ENCODE results near the gene SCAI. TPM values are rescaled to one million over a fixed set of nuclear protein-coding genes. Genes with fewer than 3 reads are reported as not detected.
"Not testable (repeated sequence)": the region's sequence is repeated elsewhere in the genome, so short reads cannot be mapped to it uniquely, and the experiment has no call there.

Gene SCAI
- total and polyA plus RNA-seq, 10 donors = 1.6 to 19.6 (median 7.5) TPM

- H3K27me3 ChIP-seq (replicated peaks in 1 of 7) = no peaks in the 10 kb centered on the region
- H3K4me3 ChIP-seq = peak overlapping the region; percentile 86 to 98 (median 92)
- H3K27ac ChIP-seq = peak overlapping the region; percentile 93 to 97 (median 95)
- H3K4me1 ChIP-seq = peaks cover 27 to 79% (median 56%) of the 10 kb centered on the region in 6 donors
- TF ChIP-seq CTCF (IDR thresholded peaks at IDR 0.05 in 8 of 11, conservative IDR thresholded peaks at IDR 0.05 in 3 of 11) (no peak), POLR2A (IDR thresholded peaks at IDR 0.05) (no peak), POLR2AphosphoS5 (IDR thresholded peaks at IDR 0.05) (no peak)
- peaks cover 0 to 18% (median 1%) of the 10 kb centered on the region in 6 donors for H3K36me3 ChIP-seq
- intact Hi-C loops (cut with DNase I; ENCODE audit: low total_unique reads) = no loop called here
- 0 to 1% (median 0%) methylated on average over 25 to 26 of the region's 26 CpGs for WGBS, 5 donors
- peak; percentile 91 for DNase-seq
- no peaks in the 10 kb centered on the region for H3K9me3 ChIP-seq
These were observed 45.7 kb upstream of the SCAI start for GRCh38 chr9:125189011-125189360.

- Histone ChIP-seq H3K4me1 (peaks cover 16 to 83% (median 43%) of the 10 kb centered on the region in 6 donors), H3K27me3 (replicated peaks in 1 of 7) (no peaks in the 10 kb centered on the region), H3K9me3 (no peaks in the 10 kb centered on the region), H3K36me3 (peaks cover 0 to 25% (median 3%) of the 10 kb centered on the region in 6 donors), H3K27ac (no peak overlapping the region), H3K4me3 (no peak overlapping the region)
- TF ChIP-seq POLR2A (IDR thresholded peaks at IDR 0.05) = no peak
- no peak for TF ChIP-seq POLR2AphosphoS5 (IDR thresholded peaks at IDR 0.05)
- no peak for TF ChIP-seq CTCF (IDR thresholded peaks at IDR 0.05 in 8 of 11, conservative IDR thresholded peaks at IDR 0.05 in 3 of 11)
- intact Hi-C loops (cut with DNase I; ENCODE audit: low total_unique reads) = no loop called here
- no peak for DNase-seq
- 58 to 91% (median 83%) methylated on average over 2 of the region's 2 CpGs for WGBS, 5 donors
These were observed 40.2 kb upstream of the SCAI start for GRCh38 chr9:125183561-125183960.

- Histone ChIP-seq H3K4me1 (peaks cover 11 to 83% (median 38%) of the 10 kb centered on the region in 6 donors), H3K27ac (no peak overlapping the region), H3K4me3 (no peak overlapping the region), H3K36me3 (peaks cover 0 to 28% (median 3%) of the 10 kb centered on the region in 6 donors), H3K27me3 (replicated peaks in 1 of 7) (no peaks in the 10 kb centered on the region), H3K9me3 (no peaks in the 10 kb centered on the region)
- no peak for DNase-seq
- 70 to 89% (median 76%) methylated on average over 2 of the region's 2 CpGs for WGBS, 5 donors
- intact Hi-C loops (cut with DNase I; ENCODE audit: low total_unique reads) = no loop called here
- TF ChIP-seq POLR2AphosphoS5 (IDR thresholded peaks at IDR 0.05) (no peak), CTCF (IDR thresholded peaks at IDR 0.05 in 8 of 11, conservative IDR thresholded peaks at IDR 0.05 in 3 of 11) (no peak), POLR2A (IDR thresholded peaks at IDR 0.05) (no peak)
These were observed 39.7 kb upstream of the SCAI start for GRCh38 chr9:125183054-125183453.

- intact Hi-C loops (cut with DNase I; ENCODE audit: low total_unique reads); H3K4me3 ChIP-seq; H3K27ac ChIP-seq; H3K9me3 ChIP-seq; H3K27me3 ChIP-seq (replicated peaks in 1 of 7); DNase-seq: not testable (repeated sequence)
- WGBS, 5 donors = 91 to 99% (median 98%) methylated on average over 4 of the region's 4 CpGs
- H3K4me1 ChIP-seq = peaks cover 4 to 80% (median 25%) of the 10 kb centered on the region in 6 donors
- H3K36me3 ChIP-seq = peaks cover 0 to 37% (median 3%) of the 10 kb centered on the region in 6 donors
These were observed 38.4 kb upstream of the SCAI start for GRCh38 chr9:125181756-125182155.

- intact Hi-C loops (cut with DNase I; ENCODE audit: low total_unique reads) = no loop called here
- Histone ChIP-seq H3K27ac (no peak overlapping the region), H3K36me3 (peaks cover 0 to 36% (median 3%) of the 10 kb centered on the region in 6 donors), H3K4me3 (no peak overlapping the region), H3K27me3 (replicated peaks in 1 of 7) (no peaks in the 10 kb centered on the region), H3K9me3 (no peaks in the 10 kb centered on the region), H3K4me1 (peaks cover 0 to 80% (median 17%) of the 10 kb centered on the region in 6 donors)
- no peak for TF ChIP-seq CTCF (IDR thresholded peaks at IDR 0.05 in 8 of 11, conservative IDR thresholded peaks at IDR 0.05 in 3 of 11)
- 91 to 96% (median 92%) methylated on average over 9 of the region's 9 CpGs for WGBS, 5 donors
- DNase-seq = no peak
These were observed 37.5 kb upstream of the SCAI start for GRCh38 chr9:125180876-125181275.

- intact Hi-C loops (cut with DNase I; ENCODE audit: low total_unique reads); H3K27me3 ChIP-seq (replicated peaks in 1 of 7); H3K9me3 ChIP-seq; H3K4me3 ChIP-seq; H3K27ac ChIP-seq; DNase-seq: not testable (repeated sequence)
- peaks cover 0 to 34% (median 3%) of the 10 kb centered on the region in 6 donors for H3K36me3 ChIP-seq
- H3K4me1 ChIP-seq = peaks cover 0 to 75% (median 14%) of the 10 kb centered on the region in 6 donors
- 93 to 100% (median 96%) methylated on average over 4 of the region's 4 CpGs for WGBS, 5 donors
These were observed 36.4 kb upstream of the SCAI start for GRCh38 chr9:125179776-125180175.

Data from spleen (tissue), 11 donors.